Activated CD8-positive, alpha-beta memory T cell treated with anti-CD3 and anti-CD28 coated beads, Interleukin-2, amount 10 ng/mL, durations not matched to agents 7 days and 5 days (primary cell): Measurements from ENCODE around the gene DMD. TPM values are rescaled to one million over a fixed set of nuclear protein-coding genes. Genes with fewer than 3 reads are reported as not detected.

Source experiments
- ATAC-seq: fragments of 150-1000 bp; cut with Tn5 transposase; one replicate; pipeline ENCODE4 v1.10.0; 2021; ENCODE audit warnings: moderate library complexity
- CTCF ChIA-PET: fragments of 350-600 bp; sonication (Branson Sonifier 250); formaldehyde crosslinking; loops from one replicate; lab custom pipeline; 2021; ENCODE audit warnings: antibody characterized with exemption; lab: Charles Lee
- DNase-seq: peaks from one replicate; pipeline ENCODE4 v3.0.0-alpha.2; 2020
- H3K27ac Mint-ChIP-seq: one replicate; pipeline ENCODE4 v1.8.0; 2021; ENCODE audit warnings: mild to moderate bottlenecking, mixed read lengths
- H3K27me3 Mint-ChIP-seq: one replicate; pipeline ENCODE4 v1.8.0; 2021; ENCODE audit warnings: mixed read lengths
- H3K36me3 Mint-ChIP-seq: one replicate; pipeline ENCODE4 v1.8.0; 2021; ENCODE audit warnings: mild to moderate bottlenecking, mixed read lengths
- H3K4me1 Mint-ChIP-seq: one replicate; pipeline ENCODE4 v1.8.0; 2021; ENCODE audit warnings: mixed read lengths
- H3K4me3 Mint-ChIP-seq: one replicate; pipeline ENCODE4 v1.8.0; 2021; ENCODE audit warnings: mild to moderate bottlenecking, moderate library complexity, mixed read lengths
- H3K9me3 Mint-ChIP-seq: one replicate; pipeline ENCODE4 v1.8.0; 2022; ENCODE audit warnings: low read depth, mixed read lengths
- total RNA-seq, 2 experiments: library from RNA; stranded (reverse); gene quantifications; one replicate each; pipeline ENCODE4 v1.2.3, GENCODE V29; 2021

DMD gene
- total RNA-seq, 2 experiments from 2014 or later = 0.32 to 8.4 TPM

GRCh38 chrX:31291131-31291530 lies 1920.2 kb downstream of the DMD start:
- no peaks in the 10 kb centered on the region for H3K9me3 Mint-ChIP-seq

DNA sequence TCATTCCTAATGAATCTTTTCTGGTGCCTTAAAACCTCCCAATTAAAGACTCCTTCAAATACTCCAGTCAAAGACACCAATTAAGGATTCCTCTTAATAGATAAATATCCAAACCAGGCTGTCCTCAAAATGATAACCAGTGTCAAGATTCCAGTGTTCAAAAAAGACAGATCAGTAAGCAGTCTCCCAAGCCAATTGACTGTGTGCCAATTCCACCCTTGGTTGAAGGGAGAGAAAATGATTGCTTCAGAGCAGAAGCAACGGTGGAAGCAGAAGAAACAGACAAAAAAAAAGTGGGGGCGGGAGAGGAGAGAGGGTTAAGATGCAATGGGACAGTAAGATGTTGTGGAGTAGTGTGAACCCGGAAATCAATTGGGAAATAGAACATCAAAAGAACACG lies 1923.5 kb downstream of the DMD start:
- no peaks in the 10 kb centered on the region for H3K4me1 Mint-ChIP-seq
- no peaks in the 10 kb centered on the region for H3K9me3 Mint-ChIP-seq
- CTCF ChIA-PET = no interaction called here
- no peak overlapping the region for H3K27ac Mint-ChIP-seq
- H3K27me3 Mint-ChIP-seq = no peaks in the 10 kb centered on the region
- H3K36me3 Mint-ChIP-seq = no peaks in the 10 kb centered on the region
- DNase-seq (no peak), ATAC-seq (no peak)
- no peak overlapping the region for H3K4me3 Mint-ChIP-seq

More at GRCh38 chrX:31291131-31291530, 1920.2 kb downstream of the DMD start:
- H3K36me3 Mint-ChIP-seq = no peaks in the 10 kb centered on the region
- no peak overlapping the region for H3K4me3 Mint-ChIP-seq
- H3K27me3 Mint-ChIP-seq = no peaks in the 10 kb centered on the region
- CTCF ChIA-PET = no interaction called here
- no peaks in the 10 kb centered on the region for H3K4me1 Mint-ChIP-seq
- DNase-seq = no peak
- no peak overlapping the region for H3K27ac Mint-ChIP-seq
- no peak for ATAC-seq

- no peak overlapping the region for H3K4me3 Mint-ChIP-seq
- H3K4me1 Mint-ChIP-seq = no peaks in the 10 kb centered on the region
- CTCF ChIA-PET = no interaction called here
- no peaks in the 10 kb centered on the region for H3K27me3 Mint-ChIP-seq
- DNase-seq = no peak
- no peaks in the 10 kb centered on the region for H3K9me3 Mint-ChIP-seq
- ATAC-seq = no peak
- no peaks in the 10 kb centered on the region for H3K36me3 Mint-ChIP-seq
- H3K27ac Mint-ChIP-seq = no peak overlapping the region
Measured at GRCh38 chrX:31280580-31280979, 1930.8 kb downstream of the DMD start.

GRCh38 chrX:31279359-31279758 lies 1932.0 kb downstream of the DMD start:
- no peaks in the 10 kb centered on the region for H3K27me3 Mint-ChIP-seq
- DNase-seq (no peak), ATAC-seq (no peak)
- H3K9me3 Mint-ChIP-seq = no peaks in the 10 kb centered on the region
- H3K36me3 Mint-ChIP-seq = no peaks in the 10 kb centered on the region
- no peak overlapping the region for H3K4me3 Mint-ChIP-seq
- no peaks in the 10 kb centered on the region for H3K4me1 Mint-ChIP-seq
- CTCF ChIA-PET = no interaction called here
- H3K27ac Mint-ChIP-seq = no peak overlapping the region

DNA sequence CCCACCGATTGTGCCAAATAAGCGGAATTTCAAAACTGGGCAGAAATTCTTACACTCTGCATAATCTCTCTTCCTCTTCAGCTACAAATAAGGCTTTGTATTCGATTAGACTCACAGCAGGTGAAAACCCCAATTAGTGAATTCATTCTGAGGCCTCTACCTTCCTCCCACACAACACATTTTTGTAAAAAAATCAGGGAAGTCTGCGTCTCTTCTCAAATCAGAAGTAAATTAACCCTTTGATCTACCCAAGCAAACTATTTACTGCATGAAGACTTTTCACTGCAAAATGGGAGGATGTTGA lies 1938.9 kb downstream of the DMD start:
- ATAC-seq = no peak
- CTCF ChIA-PET = no interaction called here
- Mint-ChIP-seq H3K4me1 (no peaks in the 10 kb centered on the region), H3K9me3 (no peaks in the 10 kb centered on the region), H3K4me3 (no peak overlapping the region), H3K36me3 (no peaks in the 10 kb centered on the region), H3K27me3 (peaks cover 11% of the 10 kb centered on the region), H3K27ac (no peak overlapping the region)
- DNase-seq = no peak

DNA sequence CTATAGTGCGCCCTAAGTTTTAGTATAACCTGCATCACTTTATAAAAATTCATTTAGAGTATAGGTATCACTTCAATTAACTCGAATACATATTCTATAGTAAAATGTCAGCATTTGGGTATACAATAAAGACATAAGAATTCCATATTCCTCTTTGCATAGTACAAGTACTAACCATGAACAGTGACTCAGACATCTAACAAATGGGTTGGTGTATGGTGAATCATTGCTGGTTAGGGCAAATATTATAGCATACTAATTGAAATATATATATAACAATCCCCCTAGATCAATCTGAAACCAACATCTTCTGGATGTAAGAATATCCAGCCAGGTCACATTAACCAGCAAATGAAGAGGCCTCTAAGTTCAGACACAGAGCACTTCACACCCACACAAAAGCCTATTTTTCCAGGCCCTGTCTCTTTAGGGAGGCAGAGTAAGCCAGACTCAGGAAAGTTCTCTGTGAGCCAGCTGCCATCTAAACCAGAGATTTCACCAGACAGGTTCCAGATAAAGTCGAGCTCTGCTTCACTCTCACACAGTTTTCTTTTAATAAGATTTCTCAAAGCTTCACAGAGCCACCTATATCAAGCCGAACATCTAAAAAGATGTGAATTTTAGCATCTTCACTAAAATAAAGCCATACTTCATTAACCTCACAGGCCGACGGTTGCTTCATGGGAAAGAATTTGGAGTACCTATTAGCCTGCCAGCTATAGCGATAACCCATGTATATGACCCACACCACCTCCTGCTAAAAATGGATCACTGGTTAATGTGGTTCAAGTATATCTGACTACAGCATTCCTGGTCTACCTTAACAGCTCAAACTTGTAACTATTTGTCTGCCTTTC lies 1939.5 kb downstream of the DMD start:
- no peak overlapping the region for H3K27ac Mint-ChIP-seq
- no peaks in the 10 kb centered on the region for H3K9me3 Mint-ChIP-seq
- ATAC-seq = no peak
- H3K27me3 Mint-ChIP-seq = peaks cover 14% of the 10 kb centered on the region
- CTCF ChIA-PET = no interaction called here
- no peak overlapping the region for H3K4me3 Mint-ChIP-seq
- H3K36me3 Mint-ChIP-seq = no peaks in the 10 kb centered on the region
- no peak for DNase-seq
- H3K4me1 Mint-ChIP-seq = no peaks in the 10 kb centered on the region

DNA sequence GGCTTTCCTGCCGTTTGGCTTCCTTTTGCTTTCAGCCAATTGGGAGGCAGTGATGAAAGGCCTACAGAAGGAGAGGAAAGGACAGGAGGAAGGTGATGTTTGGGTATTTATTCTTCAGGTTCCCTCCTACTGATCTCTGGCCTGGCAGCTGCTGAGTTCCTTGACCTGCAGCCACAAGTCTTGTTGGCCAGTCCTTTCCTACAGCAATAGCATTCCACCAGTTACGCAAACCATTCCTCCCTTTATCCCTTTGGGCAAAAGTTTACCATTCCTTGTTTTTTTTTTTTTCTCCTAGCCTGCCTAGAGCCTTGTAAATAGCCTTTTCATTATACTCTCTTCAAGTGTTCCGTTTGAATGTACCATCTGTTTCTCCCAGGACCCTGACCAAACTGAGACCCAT lies 1941.4 kb downstream of the DMD start:
- DNase-seq (no peak), ATAC-seq (no peak)
- CTCF ChIA-PET = no interaction called here
- Mint-ChIP-seq H3K27ac (no peak overlapping the region), H3K4me3 (no peak overlapping the region), H3K4me1 (peaks cover 2% of the 10 kb centered on the region), H3K27me3 (peaks cover 22% of the 10 kb centered on the region), H3K36me3 (no peaks in the 10 kb centered on the region), H3K9me3 (no peaks in the 10 kb centered on the region)

DNA sequence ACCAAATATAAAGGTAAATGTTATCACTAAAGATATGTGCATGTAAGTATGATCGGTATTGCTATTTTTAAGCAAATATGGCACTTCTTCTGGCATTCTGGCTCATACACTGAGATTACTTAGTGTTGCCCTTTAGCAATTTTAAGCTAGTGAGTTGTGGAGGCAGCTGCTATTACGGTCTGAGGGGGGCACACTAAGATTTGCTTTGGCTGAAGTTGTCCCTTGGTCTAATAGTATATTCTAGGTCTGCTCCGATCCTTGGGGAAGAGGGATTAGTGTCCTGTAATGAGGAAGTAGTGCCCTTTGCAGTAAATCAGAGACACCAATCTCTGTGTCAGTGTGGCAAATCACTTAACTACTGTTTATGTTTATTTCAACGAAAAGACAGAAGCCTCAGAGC lies 1943.0 kb downstream of the DMD start:
- CTCF ChIA-PET = no interaction called here
- DNase-seq (no peak), ATAC-seq (no peak)
- no peak overlapping the region for H3K27ac Mint-ChIP-seq
- no peak overlapping the region for H3K4me3 Mint-ChIP-seq
- no peaks in the 10 kb centered on the region for H3K36me3 Mint-ChIP-seq
- H3K9me3 Mint-ChIP-seq = no peaks in the 10 kb centered on the region
- H3K4me1 Mint-ChIP-seq = peaks cover 2% of the 10 kb centered on the region
- H3K27me3 Mint-ChIP-seq = peaks cover 22% of the 10 kb centered on the region

DNA sequence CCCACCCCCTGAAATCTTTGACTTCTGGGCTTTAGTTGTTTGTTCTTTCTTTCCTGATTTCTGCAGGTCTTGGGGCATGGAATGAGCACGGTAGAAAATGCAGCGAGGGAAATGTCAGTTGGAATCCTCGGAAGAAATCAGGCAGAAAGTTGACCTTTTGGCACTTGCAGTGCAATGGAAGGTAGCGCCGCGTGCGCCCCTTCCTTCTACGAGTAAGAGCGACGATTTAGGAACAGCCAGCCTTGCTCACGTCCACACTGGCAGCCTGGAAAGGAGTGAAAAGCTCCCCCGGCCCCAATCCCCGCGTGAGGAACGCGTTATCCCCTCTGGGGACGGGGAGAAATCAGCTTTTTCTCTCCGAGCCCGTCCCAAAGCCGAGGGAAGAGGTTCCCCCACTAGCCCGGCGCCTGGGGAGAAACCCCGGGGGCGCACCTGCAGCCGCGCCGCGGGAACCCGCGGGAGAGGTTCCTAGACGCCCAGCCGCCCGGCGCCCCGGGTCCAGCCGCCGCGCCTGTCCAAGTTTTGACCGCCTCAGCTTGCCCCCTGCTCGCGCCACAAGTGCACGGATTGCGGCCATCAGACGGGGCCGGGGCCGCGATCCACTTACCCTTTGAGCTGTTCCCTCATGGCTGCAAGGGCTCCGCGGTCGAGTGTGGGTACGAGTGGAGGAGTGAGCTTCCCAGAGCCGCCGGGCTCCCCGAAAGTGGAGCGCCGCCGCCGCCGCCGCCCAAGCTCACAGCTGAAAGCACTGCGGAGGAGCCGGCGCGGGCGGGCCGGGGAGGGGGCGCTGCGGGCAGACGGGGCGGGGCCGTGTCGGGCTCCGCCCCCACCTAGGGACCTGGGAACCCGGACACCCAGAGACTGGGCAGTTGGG lies 1944.9 kb downstream of the DMD start:
- ATAC-seq = no peak
- H3K4me1 Mint-ChIP-seq = peaks cover 2% of the 10 kb centered on the region
- peak overlapping the region; percentile 22 for H3K4me3 Mint-ChIP-seq
- H3K27ac Mint-ChIP-seq = no peak overlapping the region
- no peaks in the 10 kb centered on the region for H3K36me3 Mint-ChIP-seq
- no peaks in the 10 kb centered on the region for H3K9me3 Mint-ChIP-seq
- H3K27me3 Mint-ChIP-seq = peaks cover 22% of the 10 kb centered on the region
- CTCF ChIA-PET = no interaction called here
- DNase-seq = no peak

GRCh38 chrX:31265383-31265782 lies 1946.0 kb downstream of the DMD start:
- no peak for DNase-seq
- H3K27ac Mint-ChIP-seq = no peak overlapping the region
- H3K27me3 Mint-ChIP-seq = peaks cover 21% of the 10 kb centered on the region
- H3K36me3 Mint-ChIP-seq = no peaks in the 10 kb centered on the region
- CTCF ChIA-PET = no interaction called here
- peaks cover 2% of the 10 kb centered on the region for H3K4me1 Mint-ChIP-seq
- ATAC-seq = no peak
- H3K4me3 Mint-ChIP-seq = no peak overlapping the region
- H3K9me3 Mint-ChIP-seq = no peaks in the 10 kb centered on the region

- H3K4me1 Mint-ChIP-seq = no peaks in the 10 kb centered on the region
- H3K27ac Mint-ChIP-seq = no peak overlapping the region
- DNase-seq = no peak
- peaks cover 1% of the 10 kb centered on the region for H3K27me3 Mint-ChIP-seq
- ATAC-seq = no peak
- H3K9me3 Mint-ChIP-seq = no peaks in the 10 kb centered on the region
- H3K4me3 Mint-ChIP-seq = no peak overlapping the region
- CTCF ChIA-PET = no interaction called here
- no peaks in the 10 kb centered on the region for H3K36me3 Mint-ChIP-seq
Measured at GRCh38 chrX:31260351-31260750, 1951.0 kb downstream of the DMD start.

GRCh38 chrX:31258166-31258565 lies 1953.2 kb downstream of the DMD start:
- no peaks in the 10 kb centered on the region for H3K4me1 Mint-ChIP-seq
- CTCF ChIA-PET = no interaction called here

GRCh38 chrX:31255310-31256033 lies 1955.9 kb downstream of the DMD start:
- ATAC-seq (no peak), DNase-seq (no peak)
- H3K9me3 Mint-ChIP-seq = no peaks in the 10 kb centered on the region
- no peaks in the 10 kb centered on the region for H3K4me1 Mint-ChIP-seq
- H3K4me3 Mint-ChIP-seq = no peak overlapping the region
- no peaks in the 10 kb centered on the region for H3K27me3 Mint-ChIP-seq
- CTCF ChIA-PET = no interaction called here
- H3K27ac Mint-ChIP-seq = no peak overlapping the region
- no peaks in the 10 kb centered on the region for H3K36me3 Mint-ChIP-seq

More at GRCh38 chrX:31258166-31258565, 1953.2 kb downstream of the DMD start:
- DNase-seq (no peak), ATAC-seq (no peak)
- Mint-ChIP-seq H3K36me3 (no peaks in the 10 kb centered on the region), H3K27me3 (no peaks in the 10 kb centered on the region), H3K4me3 (no peak overlapping the region), H3K27ac (no peak overlapping the region), H3K9me3 (no peaks in the 10 kb centered on the region)
